Lower leg skin (tissue), 4 donors: ENCODE measurements around the gene NOD1. TPM values are rescaled to one million over a fixed set of nuclear protein-coding genes. Genes with fewer than 3 reads are reported as not detected.

ENCODE experiments used
- DNase-seq, 2 donors: peaks; one replicate each; pipeline ENCODE4 v3.0.0-alpha.2; 2019; ENCODE audit warnings: low spot score in 2 of 2
- H3K4me3 ChIP-seq: fragments of 200-600 bp; sonication (generic); 2 replicates; pipeline ENCODE4 v1.5.1; 2017; ENCODE audit warnings: mild to moderate bottlenecking, low read depth; ENCODE audit not compliant: poor library complexity, severe bottlenecking
- POLR2A ChIP-seq, 2 donors: fragments of 450-650 bp; IDR thresholded peaks; one replicate each; pipeline ENCODE4 v1.6.1; 2016 to 2017; ENCODE audit warnings: antibody characterized with exemption in 2 of 2, mild to moderate bottlenecking in 1 of 2, moderate library complexity in 1 of 2
- WGBS, 2 donors: methylation state at CpG; one replicate each; pipeline ENCODE4 v1.1.5; 2018; 5-methylcytosine and 5-hydroxymethylcytosine counted together
- intact Hi-C: fragments of 100-400 bp; cut with DNase I; formaldehyde crosslinking; loops from one replicate; pipeline ENCODE4 v1.15.0; 2023; ENCODE audit warnings: low total_unique reads
- total RNA-seq, 4 donors: library from RNA; depleted of rRNA; stranded (reverse); fragments of >200 nt; gene quantifications; one replicate each; pipeline ENCODE4 v1.1.0, GENCODE V29; 2016
- TF ChIP-seq, protein P1 (sequence below), 3 donors: fragments of 450-650 bp; IDR thresholded peaks; one replicate each; pipeline ENCODE4 v1.5.1; 2016; ENCODE audit warnings: antibody characterized with exemption in 3 of 3, mild to moderate bottlenecking in 3 of 3, moderate library complexity in 2 of 3

NOD1 gene
- total RNA-seq, 4 donors from 2014 or later = 5.1 to 14.5 (median 10.9) TPM

DNA sequence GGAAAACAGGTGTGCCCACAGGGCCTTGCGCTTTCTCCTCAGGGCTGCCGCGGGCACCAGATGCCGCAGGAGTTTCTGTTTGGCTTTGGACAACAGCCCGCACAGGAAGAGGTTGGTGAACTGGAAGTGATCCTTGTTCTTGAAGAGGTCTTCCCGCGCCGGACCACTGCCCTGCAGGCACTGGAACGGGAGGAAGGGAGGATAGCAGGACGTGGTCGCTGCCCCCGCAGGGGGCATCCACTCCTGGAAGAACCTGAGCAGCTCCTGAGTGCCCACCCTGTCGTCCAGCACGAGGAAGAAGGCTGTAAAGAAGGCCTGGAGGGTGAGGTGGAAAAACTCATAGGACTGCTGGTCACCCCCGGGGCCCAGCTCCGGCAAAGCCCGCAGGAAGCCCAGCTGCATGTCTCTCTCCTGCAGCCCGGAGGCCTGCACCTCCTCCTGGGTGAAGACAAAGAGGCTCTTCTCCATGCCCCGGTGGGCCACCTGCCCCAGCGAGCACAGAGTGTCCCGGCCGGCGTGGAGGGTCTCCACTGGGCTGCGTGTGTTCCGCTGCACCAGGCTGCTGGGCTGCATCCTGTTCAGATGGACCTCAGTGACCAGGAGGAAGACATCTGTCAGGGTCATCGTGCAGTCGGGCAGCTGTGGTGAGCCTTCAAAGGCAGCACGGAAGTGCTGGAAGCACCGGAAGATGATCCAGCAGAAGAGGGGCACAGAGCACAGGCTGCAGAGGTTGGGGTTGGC is 26.9 kb downstream of the NOD1 start:
- TF ChIP-seq, protein P1, sequence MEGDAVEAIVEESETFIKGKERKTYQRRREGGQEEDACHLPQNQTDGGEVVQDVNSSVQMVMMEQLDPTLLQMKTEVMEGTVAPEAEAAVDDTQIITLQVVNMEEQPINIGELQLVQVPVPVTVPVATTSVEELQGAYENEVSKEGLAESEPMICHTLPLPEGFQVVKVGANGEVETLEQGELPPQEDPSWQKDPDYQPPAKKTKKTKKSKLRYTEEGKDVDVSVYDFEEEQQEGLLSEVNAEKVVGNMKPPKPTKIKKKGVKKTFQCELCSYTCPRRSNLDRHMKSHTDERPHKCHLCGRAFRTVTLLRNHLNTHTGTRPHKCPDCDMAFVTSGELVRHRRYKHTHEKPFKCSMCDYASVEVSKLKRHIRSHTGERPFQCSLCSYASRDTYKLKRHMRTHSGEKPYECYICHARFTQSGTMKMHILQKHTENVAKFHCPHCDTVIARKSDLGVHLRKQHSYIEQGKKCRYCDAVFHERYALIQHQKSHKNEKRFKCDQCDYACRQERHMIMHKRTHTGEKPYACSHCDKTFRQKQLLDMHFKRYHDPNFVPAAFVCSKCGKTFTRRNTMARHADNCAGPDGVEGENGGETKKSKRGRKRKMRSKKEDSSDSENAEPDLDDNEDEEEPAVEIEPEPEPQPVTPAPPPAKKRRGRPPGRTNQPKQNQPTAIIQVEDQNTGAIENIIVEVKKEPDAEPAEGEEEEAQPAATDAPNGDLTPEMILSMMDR (IDR thresholded peaks at IDR 0.05) = no peak
- no peak for TF ChIP-seq POLR2A (IDR thresholded peaks at IDR 0.05)
- intact Hi-C loops = no loop called here
- no peak for DNase-seq
- H3K4me3 ChIP-seq = no peak overlapping the region
- 90% methylated on average over 24 to 25 of the region's 29 CpGs for WGBS, 2 donors

GRCh38 chr7:30450983-30451497 is 27.5 kb downstream of the NOD1 start:
- 93 to 98% methylated on average over 12 to 22 of the region's 22 CpGs for WGBS, 2 donors
- no peak overlapping the region for H3K4me3 ChIP-seq
- DNase-seq = no peak
- intact Hi-C loops = no loop called here
- TF ChIP-seq, protein P1 (IDR thresholded peaks at IDR 0.05) = no peak
- no peak for TF ChIP-seq POLR2A (IDR thresholded peaks at IDR 0.05)

GRCh38 chr7:30450240-30450982 is 28.2 kb downstream of the NOD1 start:
- no peak overlapping the region for H3K4me3 ChIP-seq
- TF ChIP-seq, protein P1 (IDR thresholded peaks at IDR 0.05) = no peak
- TF ChIP-seq POLR2A (IDR thresholded peaks at IDR 0.05) = no peak
- no peak for DNase-seq
- WGBS, 2 donors = 62 to 68% methylated on average over 6 of the region's 6 CpGs
- intact Hi-C loops = no loop called here

- WGBS, 2 donors = 81 to 83% methylated on average over 10 of the region's 10 CpGs
Measured at GRCh38 chr7:30448461-30449189, 30.0 kb downstream of the NOD1 start.

DNA sequence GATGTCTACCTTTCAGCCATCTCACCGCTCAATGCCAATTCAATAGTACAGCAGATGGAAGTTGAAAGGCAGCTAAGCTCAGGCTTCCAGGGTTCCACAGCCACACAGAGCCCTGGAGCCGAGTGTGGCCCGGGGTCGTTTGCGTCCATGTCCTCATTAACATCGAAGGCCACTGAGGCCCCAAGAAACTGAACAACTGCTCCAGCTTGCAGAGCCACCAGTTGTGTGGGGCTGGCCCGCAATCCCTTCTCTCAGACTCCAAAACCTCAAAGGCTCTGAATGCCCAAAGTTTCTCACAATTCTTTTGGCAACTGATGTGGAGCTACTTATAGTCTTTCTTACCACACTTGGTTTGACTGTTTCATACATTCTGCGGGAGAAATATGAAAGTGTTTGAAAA is 31.1 kb downstream of the NOD1 start:
- TF ChIP-seq, protein P1 (IDR thresholded peaks at IDR 0.05) = no peak
- TF ChIP-seq POLR2A (IDR thresholded peaks at IDR 0.05) = no peak
- 90 to 94% methylated on average over 8 of the region's 8 CpGs for whole genome bisulfite sequencing, 2 donors
- intact Hi-C loops = no loop called here
- no peak overlapping the region for H3K4me3 ChIP-seq
- no peak for DNase-seq

More at GRCh38 chr7:30448461-30449189, 30.0 kb downstream of the NOD1 start:
- intact Hi-C loops = no loop called here
- H3K4me3 ChIP-seq = no peak overlapping the region
- TF ChIP-seq, protein P1 (IDR thresholded peaks at IDR 0.05) = no peak
- no peak for TF ChIP-seq POLR2A (IDR thresholded peaks at IDR 0.05)
- DNase-seq = no peak
